Measurements from ENCODE around the gene ITPR3. TPM values are rescaled to one million over a fixed set of nuclear protein-coding genes. Genes with fewer than 3 reads are reported as not detected.
"Not testable (repeated sequence)": the region's sequence is repeated elsewhere in the genome, so short reads cannot be mapped to it uniquely, and the experiment has no call there.

The ITPR3 gene
- total RNA-seq, 1 experiment from 2014 or later, result 24.4 TPM

DNA sequence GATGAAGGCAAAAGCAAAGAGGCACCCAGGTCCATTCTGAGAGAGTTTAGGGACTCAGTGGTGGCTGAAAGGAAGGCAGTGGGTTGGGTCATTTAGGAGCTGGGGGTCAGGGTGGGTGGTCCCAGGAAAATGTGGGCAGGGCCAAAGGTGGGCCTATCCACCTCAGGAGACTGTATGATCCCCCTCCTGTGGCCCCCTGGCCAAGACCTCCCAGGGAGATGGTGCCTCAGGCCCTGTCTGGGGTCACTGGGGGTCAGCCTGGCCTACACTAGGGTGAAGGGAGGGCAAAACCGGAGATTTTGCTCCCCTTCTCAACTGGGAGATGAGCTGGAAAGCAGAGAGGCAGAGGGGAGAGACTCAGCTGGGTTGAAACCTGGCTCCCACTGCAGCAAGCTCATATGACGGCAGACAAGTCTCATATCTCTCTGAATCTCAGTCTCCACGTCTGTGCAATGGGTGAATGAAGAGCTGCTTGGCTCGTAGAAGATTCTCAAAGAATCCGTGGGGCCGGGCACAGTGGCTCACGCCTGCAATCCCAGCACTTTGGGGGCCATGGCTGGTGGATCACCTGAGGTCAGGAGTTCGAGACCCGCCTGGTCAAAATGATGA lies 29.6 kb upstream of the ITPR3 start:
- no peak for DNase-seq (ENCODE audit: low read depth)

DNA sequence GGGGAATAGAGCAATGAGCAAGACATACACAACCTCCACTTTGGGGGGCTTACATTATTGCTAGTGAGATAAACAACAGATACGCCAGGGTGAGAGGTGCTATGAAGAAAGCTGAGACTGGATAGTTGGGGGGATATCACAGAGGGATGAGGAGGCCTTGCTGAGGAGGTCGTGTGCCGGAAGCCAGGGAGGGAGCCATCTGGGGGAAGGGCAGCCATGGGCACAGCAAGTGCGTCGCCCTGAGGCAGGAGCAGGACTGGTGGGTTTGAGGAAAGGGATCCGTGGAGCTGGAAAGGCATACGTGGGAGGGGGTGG lies 28.9 kb upstream of the ITPR3 start:
- DNase-seq (ENCODE audit: low read depth), result no peak

DNA sequence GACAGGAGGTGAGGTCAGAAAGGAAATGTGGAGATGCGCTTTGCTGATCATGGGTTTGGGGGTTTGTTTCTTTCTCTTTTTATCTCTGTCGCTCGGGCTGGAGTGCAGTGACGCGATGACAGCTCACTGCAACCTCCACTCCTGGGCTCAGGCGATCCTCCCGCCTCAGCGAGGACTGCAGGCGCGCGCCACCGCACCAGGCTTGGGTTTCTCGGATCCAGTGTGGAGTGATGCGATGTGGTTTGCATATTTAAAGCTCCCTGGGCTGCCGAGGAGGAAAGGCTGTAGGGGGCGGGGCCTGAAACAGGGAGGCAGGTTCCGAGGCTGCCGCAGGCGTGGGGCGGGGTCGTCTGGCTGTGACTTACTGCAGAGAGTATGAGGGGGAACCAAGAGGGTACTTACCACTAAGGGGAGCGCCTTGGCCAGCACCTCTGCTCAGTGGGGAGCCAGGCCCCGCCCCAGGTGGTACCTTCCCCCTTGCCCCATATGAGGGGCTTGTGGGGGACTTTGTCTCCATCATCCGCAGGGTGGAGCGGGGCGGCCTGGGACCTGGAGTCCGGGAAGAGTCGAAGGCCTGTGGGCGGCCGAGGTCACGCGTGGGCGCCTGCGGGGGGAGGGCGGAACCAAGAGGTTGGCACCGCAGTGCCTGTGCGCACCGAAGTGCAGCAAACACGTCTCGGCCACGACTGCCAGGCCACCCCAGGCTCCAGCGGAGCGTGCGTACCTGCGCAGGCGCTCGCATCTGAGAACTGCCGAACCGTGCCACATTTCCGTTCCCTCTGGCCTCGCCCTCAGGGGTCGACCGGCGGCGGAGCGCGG lies 28.3 kb upstream of the ITPR3 start:
- DNase-seq (ENCODE audit: low read depth), result no peak

DNA sequence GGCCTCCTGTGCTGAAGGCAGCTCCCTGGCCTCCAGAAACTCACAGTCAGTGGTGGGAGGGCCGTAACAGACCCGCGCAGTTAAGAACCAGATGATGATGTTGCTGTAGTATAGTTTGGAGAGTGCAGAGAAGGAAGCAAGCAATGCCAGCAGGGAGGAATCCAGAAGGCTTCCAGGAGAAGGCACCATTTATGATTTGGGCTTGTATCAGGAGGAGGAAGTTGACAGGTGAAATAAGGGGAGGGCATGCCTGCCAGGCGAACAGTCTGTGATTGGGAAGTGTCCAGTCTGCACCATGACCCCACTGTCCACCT lies 27.8 kb upstream of the ITPR3 start:
- DNase-seq (ENCODE audit: low read depth), result no peak

DNA sequence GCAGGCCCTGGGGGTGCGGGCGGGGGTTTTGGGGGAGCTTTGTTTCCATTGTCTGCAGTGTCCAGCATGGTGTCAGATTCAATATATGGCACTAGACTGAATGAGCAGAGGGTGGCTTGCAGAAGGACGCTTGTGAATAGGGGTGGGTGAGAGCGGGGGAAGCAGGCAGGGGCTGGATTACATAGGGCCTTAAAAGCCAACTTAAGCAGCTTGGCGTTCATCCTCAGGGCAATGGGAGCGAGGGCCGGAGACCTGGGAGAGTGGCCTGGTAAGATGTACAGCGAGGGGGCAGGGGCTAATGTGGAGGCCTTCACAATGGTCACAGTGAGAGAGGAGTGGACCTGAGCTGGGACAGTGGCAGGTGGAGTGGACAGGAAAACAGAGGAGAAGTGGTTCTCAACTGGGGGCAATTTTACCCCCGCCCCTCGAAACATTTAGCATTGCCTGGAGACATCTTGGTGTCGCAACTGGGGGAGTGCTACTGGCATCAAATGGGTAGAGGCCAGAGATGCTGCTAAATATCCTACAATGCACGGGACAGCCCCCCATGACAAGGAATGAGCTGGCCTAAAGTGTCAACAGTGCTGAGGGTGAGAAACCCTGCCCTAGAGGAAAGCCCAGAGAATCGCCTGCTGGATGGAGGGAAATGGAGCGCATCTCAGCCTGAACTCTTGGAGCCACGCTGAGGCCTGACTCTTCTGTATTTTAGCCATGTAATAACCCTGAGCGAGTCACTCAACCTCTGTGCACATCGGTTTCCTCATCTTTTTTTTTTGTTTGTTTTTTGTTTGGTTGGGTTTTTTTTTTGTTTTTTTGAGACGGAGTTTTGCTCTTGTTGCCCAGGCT lies 25.9 kb upstream of the ITPR3 start:
- peak; percentile 23 for DNase-seq (ENCODE audit: low read depth)

DNA sequence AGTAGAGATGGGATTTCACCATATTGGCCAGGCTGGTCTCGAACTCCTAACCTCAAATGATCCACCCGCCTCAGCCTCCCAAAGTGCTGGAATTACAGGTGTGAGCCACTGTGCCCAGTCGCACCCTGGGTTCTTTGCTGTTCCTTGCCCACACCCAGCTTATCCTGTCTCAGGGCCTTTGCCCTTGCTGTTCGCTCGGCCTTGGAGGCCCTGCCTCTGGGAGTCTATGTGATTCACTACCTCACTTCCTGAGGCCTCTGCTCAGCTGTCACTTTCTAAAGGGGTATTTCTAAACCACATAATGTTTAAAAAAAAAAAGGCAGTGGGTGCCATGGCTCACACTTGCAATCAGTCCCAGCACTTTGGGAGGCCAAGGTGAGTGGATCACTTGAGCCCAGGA lies 24.2 kb upstream of the ITPR3 start:
- not testable (repeated sequence) for DNase-seq (ENCODE audit: low read depth)

DNA sequence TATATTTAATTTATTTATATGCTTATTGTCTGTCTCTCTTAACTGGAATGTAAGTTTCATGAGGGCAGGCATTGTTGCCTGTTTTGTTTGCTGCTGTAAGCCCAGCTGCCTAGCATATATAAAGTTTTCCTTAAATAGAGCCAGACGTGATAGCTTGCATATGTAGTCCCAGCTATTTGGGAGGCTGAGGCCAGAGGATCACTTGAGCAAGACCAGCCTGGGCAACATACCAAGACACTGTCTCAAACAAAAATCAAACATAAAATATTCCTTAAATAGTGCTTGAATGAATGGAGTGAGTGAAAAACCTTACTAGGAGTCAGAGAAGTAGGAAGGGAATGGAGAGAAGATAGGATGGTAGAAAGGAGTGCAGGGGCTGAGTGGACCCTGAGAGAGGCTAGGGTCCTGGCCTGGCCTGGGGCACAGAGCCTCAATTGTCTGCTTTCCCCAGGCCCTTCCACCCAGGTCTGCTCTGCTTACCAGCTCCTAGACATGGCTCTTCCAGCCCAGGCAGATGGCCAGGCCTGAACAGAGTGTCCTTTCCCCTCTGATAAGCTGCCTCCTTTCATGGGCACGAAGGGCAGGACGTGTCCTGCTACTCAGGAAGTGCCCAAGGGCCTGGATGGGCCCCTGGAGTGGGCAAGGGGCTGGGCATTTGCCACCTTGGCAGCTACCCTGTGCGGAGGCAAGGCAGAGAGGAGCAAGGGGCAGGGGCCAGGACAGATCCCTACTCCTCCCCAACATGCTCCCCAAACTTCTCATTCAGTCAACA lies 23.4 kb upstream of the ITPR3 start:
- DNase-seq (ENCODE audit: low read depth), result no peak

DNA sequence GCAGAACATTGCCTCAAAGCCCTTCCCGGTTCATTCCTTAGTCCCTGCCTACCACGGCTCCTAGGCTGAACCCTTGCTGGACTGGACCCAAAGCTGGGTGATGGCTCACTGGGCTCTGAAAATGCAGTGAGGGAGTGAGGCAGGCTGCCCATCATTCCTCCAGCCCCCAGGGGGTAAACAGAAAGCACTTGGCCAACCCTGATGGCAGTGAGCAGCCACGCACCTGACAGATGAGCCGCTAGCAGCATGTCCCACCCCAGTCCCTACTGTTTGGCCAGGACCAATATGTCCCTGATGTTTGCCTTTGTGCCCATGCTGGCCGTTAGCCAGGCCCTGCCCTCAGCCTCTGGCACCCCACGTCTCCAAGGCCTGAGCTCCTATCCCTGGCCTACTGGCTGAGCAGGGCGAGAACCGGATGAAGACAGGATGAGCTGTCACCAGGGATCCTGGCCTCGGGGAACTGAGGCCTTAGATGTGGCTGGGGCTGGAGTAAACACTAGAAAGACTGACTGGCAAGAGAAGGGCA lies 21.6 kb upstream of the ITPR3 start:
- peak; percentile 93 for DNase-seq (ENCODE audit: low read depth)

DNA sequence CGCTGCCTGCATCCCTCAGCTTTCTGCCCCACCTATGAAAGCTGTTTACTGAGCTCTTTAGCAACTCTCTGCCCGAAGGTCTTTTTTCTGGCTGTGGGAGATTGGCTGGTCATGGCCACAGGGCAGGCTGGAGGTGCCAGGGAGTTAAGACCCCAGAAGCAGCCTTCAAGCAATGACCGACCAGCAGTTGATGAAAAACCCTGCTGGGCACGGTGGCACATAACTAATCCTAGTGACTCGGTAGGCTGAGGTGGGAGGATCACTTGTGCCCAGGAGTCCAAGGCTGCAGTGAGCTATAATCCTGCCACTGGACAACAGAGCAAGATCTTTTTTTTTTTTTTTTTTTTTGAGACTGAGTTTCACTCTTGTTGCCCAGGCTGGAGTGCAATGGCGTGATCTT lies 20.4 kb upstream of the ITPR3 start:
- no peak for DNase-seq (ENCODE audit: low read depth)

DNA sequence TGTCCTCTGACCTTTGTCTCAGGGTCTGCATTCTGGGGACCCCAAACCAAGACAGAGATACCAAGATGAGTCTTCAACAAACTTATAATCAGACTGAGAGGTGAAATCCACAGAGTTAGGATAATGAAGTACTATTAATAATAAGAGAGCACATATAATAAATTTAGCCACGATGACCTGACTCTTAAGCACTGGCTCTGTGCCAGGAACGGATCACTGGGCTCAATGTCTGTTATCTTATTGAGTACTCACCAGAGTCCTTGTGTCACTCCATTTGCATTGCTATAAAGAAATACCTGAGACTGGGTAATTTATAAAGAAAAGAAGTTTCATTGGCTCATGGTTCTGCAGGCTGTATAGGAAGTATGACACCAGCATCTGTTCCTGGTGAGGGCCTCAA lies 18.9 kb upstream of the ITPR3 start:
- DNase-seq (ENCODE audit: low read depth), result no peak

DNA sequence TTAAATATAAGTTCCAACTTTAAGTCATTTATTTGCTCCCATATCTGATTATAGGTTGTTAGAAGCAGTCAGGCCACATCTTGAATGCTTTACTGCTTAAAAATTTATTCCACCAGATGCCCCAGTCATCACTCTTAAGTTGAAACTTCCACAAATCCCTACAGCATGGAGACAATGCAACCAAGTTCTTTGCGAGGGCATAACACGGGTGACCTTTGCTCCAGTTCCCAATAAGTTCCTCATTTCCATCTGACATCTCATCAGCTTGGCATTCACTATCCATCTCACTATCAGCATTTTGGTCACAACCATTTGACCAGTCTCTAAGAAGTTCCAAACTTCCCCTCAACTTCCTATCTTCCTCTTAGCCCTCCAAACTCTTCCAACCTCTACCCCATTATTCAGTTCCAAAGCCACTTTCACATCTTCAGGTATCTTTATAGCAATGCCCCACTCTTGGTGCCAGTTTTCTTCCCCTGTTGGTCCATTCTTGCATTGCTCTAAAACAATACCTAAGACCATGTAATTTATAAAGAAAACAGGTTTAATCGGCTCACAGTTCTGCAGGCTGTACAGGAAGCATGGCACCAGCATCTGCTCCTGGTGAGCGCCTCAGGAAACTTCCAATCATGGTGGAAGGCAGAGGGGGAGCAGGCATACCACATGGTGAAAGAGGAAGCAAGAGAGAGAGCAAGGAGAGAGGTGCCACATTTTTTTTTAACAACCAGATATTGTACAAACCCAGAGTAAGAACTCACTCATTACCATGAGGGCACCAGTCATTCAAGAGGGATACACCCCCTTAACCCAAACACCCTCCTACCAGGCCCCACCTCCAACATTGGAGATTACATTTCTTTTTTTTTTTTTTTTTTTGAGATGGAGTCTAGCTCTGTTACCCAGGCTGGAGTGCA lies 15.9 kb upstream of the ITPR3 start:
- peak; percentile 71 for DNase-seq (ENCODE audit: low read depth)

DNA sequence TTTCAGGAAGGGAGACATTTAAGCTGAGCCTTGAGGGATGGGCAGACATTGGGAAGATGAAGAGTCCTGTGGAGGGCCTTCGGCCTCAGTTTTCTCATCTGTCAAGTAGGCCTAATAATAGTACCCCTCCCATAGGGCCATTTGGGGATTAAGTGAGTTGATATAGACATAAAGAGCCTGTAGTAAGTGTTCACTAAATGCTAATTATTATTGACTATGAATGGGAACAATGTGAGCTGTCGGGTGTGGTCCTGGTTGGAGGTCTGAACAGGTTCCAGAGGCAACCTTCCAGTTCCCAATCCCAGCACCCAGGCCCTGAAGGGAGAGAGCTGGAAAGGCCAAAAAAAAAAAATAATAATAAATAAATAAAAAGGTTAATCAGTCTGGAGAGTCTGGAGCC lies 14.5 kb upstream of the ITPR3 start:
- no peak for DNase-seq (ENCODE audit: low read depth)

DNA sequence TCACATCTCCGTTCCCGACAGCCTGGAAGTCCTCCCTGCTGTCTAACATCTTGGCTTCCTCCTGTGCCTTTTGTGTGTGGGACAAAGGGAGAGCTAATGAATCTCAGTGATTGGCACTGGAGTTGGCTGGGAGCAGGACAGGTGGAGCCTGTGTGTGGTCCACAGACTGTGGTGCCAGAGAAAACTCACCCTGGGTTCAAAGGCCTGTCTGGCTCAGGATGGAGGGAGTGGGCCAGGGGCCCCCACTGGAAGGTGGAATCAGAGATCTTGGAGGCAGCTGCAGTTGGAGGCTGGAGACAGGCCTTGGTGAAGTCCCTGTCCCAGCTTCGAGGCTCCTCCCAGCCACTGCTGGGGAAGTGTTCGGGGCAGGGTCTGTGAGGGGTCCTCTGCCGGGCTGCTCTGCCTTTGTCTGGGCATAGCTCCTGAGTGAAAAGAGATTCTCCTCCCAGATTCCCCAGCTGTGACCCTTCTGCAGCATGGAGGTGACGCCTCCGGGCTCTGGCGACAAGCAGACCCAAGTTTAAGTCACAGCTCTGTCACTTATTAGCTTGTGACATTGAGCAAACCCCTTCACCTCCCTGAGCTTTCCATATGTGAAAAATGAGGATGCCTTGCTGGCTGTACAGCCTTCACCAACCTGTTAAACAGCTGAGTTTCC lies 13.9 kb upstream of the ITPR3 start:
- DNase-seq (ENCODE audit: low read depth), result no peak

DNA sequence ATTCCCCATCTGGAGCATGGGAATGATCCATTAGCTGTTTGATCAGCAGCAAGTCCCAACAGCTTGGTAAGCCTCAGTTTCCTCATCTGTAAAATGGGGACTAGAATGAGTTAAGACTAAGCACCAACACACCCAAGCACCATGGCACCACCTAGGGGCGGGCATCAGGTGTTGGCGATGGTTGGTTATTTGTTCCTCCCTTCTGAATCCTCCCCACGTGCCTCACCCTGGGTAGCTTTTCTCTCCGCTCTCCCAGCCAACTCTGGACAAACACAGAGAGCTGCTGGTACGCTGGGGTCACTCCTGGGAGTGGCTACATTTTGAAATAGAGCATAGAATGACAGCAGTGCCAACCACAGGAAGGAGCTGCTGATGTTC lies 13.3 kb upstream of the ITPR3 start:
- DNase-seq (ENCODE audit: low read depth), result no peak

DNA sequence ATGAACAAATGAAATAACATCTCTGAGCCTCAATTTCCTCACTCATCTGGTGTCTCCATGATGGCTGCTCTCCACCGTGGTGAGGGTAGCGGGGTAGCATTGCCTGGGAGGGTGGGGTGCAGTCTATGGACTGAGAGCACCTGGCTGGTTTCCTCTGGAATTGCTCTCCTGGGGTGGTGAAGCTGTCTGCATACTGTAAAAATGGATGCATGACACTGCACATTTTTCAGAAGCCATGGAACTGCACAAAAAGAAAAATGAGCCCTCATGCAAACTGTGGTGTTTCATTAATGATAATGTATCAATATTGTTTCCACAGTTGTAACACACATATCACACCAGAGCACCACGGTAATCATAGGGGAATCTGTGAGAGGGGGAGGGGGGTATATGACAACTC lies 12.1 kb upstream of the ITPR3 start:
- DNase-seq (ENCODE audit: low read depth), result no peak

DNA sequence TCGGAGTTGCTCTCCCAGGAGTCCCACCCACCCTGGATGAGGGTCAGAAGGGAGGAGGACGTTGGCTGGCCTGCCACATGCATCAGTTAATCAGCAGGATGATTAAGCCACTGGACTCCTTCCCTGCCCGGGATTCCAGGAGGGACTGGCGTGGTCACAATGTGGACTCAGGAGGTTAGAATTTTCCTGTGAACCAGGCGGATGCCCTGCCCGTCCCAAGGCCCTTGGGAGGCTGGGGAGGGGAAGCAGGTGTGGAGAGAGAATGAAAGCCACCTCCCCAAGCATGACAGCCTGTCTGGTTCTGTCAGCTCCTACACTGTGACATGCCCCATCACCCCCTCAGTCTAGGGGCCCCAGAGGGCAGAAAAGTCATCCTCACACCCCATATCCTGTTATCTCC lies 11.6 kb upstream of the ITPR3 start:
- DNase-seq (ENCODE audit: low read depth), result peak; percentile 88

DNA sequence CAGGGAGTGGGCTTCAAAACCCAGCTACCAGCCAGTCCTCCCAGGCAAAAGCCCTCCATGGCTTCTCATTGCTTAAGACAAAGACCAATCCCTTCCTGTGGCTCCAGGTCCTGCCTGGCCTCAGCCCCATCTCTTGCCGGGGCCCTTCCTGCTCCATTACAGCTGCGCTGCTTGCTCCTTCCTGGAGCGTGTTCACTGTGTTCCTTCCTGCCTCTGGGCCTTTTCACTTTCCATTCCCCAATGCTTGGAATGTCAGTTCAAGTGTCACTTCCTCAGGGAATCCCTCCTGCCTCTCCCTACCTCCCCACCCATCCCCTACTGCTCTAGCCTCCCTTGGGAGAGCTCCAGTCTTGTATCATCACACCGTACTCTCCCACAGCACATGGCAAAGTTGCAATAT lies 11.1 kb upstream of the ITPR3 start:
- DNase-seq (ENCODE audit: low read depth), result peak; percentile 66

DNA sequence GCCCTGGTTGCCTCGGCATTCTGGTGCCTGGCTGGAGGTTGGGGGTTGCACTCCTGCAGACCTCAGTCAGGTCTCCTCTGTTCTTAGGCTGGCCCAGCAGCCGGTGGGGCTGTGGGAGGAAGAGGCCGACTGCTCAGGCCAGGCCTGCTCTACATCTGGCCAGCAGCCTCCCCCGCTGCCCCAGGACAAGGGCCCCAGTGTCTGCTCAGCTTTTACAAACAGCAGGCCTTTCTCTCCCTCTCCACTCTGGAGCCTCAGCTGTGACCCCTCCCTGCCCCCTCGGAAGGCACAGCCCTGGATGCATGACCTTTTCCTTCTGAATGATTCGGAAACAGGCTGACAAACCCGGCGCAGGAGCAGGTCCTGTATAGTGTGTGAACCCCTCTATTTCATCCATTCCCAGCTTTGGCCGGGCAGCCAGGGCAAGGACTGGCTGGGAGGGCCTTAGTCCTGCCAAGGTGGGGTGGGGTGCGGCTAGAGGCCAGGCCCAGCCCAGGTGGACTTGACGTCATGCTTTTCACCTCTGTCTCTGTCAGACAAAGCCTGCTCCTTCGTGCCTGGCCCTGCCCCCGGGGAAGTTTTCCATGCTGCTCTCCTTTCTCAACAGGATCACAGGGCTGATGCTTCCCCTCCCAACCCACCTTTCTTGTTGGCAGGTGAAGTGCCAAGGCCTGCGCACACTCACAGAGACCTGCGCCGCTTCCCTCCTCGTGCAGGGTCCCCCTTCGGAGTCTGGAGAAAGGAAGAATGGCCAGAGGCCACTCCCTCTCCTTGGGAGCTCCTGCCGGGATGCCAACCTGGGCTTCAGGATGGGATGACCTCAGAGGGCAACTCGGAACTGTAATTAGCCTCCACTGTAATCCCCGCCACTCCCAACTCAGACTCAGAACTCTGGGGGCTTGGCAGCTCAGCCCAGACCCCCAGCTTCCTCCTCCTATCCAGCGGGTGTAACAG lies 10.1 kb upstream of the ITPR3 start:
- peak; percentile 65 for DNase-seq (ENCODE audit: low read depth)

DNA sequence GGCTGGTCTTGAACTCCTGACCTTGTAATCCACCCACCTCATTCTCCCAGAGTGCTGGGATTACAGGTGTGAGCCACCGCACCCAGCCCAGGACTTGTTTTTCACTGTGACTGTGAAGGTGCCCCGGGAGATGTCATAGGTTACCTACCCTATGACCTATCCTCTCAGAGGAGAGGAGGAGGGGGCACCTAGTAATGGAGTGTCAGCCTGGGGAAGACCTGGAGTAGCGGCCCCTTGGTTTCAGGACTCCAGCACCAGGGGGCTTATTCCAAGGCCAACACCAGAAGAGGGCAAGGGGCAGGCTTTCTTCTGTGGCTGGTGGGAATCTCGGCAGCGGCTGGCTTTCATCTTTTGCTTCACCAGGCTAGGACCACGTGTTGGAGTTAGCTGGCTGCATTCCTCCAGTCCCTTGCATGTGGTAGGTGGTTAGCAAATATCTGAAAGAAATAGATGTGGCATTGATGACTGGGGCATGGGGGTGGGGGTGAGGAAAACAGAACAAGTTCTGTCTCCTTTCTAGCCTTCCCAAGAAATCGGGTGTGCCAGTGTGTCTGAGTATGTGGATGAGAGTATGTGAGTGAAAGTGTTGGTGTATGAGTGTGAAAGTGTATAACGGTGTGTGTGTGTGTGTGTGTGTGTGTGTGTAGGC lies 7.9 kb upstream of the ITPR3 start:
- peak; percentile 91 for DNase-seq (ENCODE audit: low read depth)
